Uterus (tissue), 4 donors: ENCODE results near the gene RTP1. TPM values are rescaled to one million over a fixed set of nuclear protein-coding genes. Genes with fewer than 3 reads are reported as not detected.

Experiments used
- DNase-seq, 2 donors: peaks; one replicate each; pipeline ENCODE4 v3.0.0-alpha.2; 2019 to 2020
- H3K27ac ChIP-seq, 2 donors: fragments of 200-600 bp; sonication (generic); 1 replicate in 1 of 2; 2 replicates in 1 of 2; pipeline ENCODE4 v1.5.1; 2016 to 2018
- H3K27me3 ChIP-seq, 2 donors: fragments of 200-600 bp; sonication (generic); one replicate each; pipeline ENCODE4 v1.5.1; 2018 to 2019; ENCODE audit warnings: control low read depth in 1 of 2
- H3K36me3 ChIP-seq, 2 donors: fragments of 200-600 bp; sonication (generic); one replicate each; pipeline ENCODE4 v1.5.1; 2019; ENCODE audit warnings: control low read depth in 1 of 2
- H3K4me1 ChIP-seq, 2 donors: fragments of 200-600 bp; sonication (generic); one replicate each; pipeline ENCODE4 v1.5.1; 2018 to 2019; ENCODE audit warnings: control low read depth in 1 of 2
- H3K4me3 ChIP-seq, 2 donors: fragments of 200-600 bp; sonication (generic); 1 replicate in 1 of 2; 2 replicates in 1 of 2; pipeline ENCODE4 v1.5.1; 2018 to 2019; ENCODE audit warnings: mild to moderate bottlenecking in 1 of 2
- H3K9me3 ChIP-seq, 2 donors: fragments of 200-600 bp; sonication (generic); one replicate each; pipeline ENCODE4 v1.5.1; 2019; ENCODE audit warnings: control low read depth in 1 of 2
- CTCF ChIP-seq, 4 experiments: fragments of 200-600 bp in 2 of 4; fragments of 450-650 bp in 2 of 4; sonication (generic) in 2 of 4; IDR thresholded peaks; one replicate each; pipeline ENCODE4 v1.5.1; 2016 to 2019; ENCODE audit warnings: antibody characterized with exemption in 4 of 4, mild to moderate bottlenecking in 2 of 4, moderate library complexity in 1 of 4
- POLR2A ChIP-seq, 2 donors: fragments of 450-650 bp; IDR thresholded peaks; one replicate each; pipeline ENCODE4 v1.6.1; 2016; ENCODE audit warnings: antibody characterized with exemption in 2 of 2, mild to moderate bottlenecking in 1 of 2, moderate library complexity in 1 of 2
- intact Hi-C: fragments of 100-400 bp; cut with DNase I; formaldehyde crosslinking; loops from one replicate; pipeline ENCODE4 v1.15.1; 2023; ENCODE audit warnings: low total_unique reads
- total RNA-seq, 4 donors: library from RNA; depleted of rRNA in 3 of 4; stranded (reverse); fragments of >200 nt in 3 of 4; gene quantifications; one replicate each; pipeline versions ENCODE4 v1.1.0 to v1.2.4, GENCODE V29; 2014 to 2023
- donor health status: DM: yes; HTN: yes; CAD: no.

Gene RTP1
- total RNA-seq, 4 donors from 2014 or later, result not detected

- H3K27me3 ChIP-seq, result no peaks in the 10 kb centered on the region
- H3K36me3 ChIP-seq, result no peaks in the 10 kb centered on the region
- no peak overlapping the region for H3K4me3 ChIP-seq
- DNase-seq, result no peak
- intact Hi-C loops, result no loop called here
- H3K27ac ChIP-seq, result no peak overlapping the region
- no peaks in the 10 kb centered on the region for H3K9me3 ChIP-seq
- H3K4me1 ChIP-seq, result no peaks in the 10 kb centered on the region
- TF ChIP-seq POLR2A (IDR thresholded peaks at IDR 0.05) (no peak), CTCF (IDR thresholded peaks at IDR 0.05) (no peak)
These were observed 46.7 kb downstream of the RTP1 start for GRCh38 chr3:187243933-187244524.

- Histone ChIP-seq H3K4me1 (no peaks in the 10 kb centered on the region), H3K9me3 (no peaks in the 10 kb centered on the region), H3K4me3 (no peak overlapping the region), H3K36me3 (no peaks in the 10 kb centered on the region), H3K27me3 (no peaks in the 10 kb centered on the region), H3K27ac (no peak overlapping the region)
- TF ChIP-seq CTCF (IDR thresholded peaks at IDR 0.05) (no peak), POLR2A (IDR thresholded peaks at IDR 0.05) (no peak)
- DNase-seq, result no peak
- intact Hi-C loops, result no loop called here
These were observed 50.1 kb downstream of the RTP1 start for GRCh38 chr3:187247398-187247797.

Other genes with a start within 250 kb of the RTP1 start
- gene RPL39L, start 58.0 kb upstream of the RTP1 start, total RNA-seq, result 100 to 1,000 TPM in 1 of 4 donors, 10 to 100 TPM in 1, 1 to 10 TPM in 2; 3.5 to 145 (median 10.1) TPM
- gene MASP1, start 94.3 kb downstream of the RTP1 start, total RNA-seq, result 100 to 1,000 TPM in 1 of 4 donors, 10 to 100 TPM in 3; 25.3 to 121 (median 84.4) TPM
- gene RTP4, start 170.9 kb downstream of the RTP1 start, total RNA-seq, result 1 to 10 TPM in 3 of 4 donors, under 1 TPM in 1; 0.51 to 5.1 (median 1.8) TPM